GM18867 (cell line): ENCODE results near the gene SKIL.
A peak's percentile ranks its signal among the peaks of the same experiment; 100 is the strongest.

Experiments
- ATAC-seq: cut with Tn5 transposase; IDR thresholded peaks from one replicate; pipeline ENCODE4 v1.9.1; 2021; ENCODE audit warnings: mild to moderate bottlenecking, moderate library complexity; ENCODE audit not compliant: unreplicated experiment

SKIL gene

DNA sequence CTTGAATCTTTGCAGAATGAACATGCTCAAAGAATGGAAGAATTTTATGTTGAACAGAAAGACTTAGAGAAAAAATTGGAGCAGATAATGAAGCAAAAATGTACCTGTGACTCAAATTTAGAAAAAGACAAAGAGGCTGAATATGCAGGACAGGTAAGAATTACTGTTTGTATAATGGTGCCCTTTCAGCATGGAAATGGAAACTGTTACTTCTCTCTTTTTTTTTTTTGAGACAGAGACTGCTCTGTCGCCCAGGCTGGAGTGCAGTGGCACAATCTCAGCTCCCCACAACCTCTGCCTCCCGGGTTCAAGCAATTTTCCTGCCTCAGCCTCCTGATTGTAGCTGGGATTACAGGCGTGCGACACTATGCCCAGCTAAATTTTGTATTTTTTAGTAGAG, 33.6 kb downstream of the SKIL start:
- no peak for ATAC-seq

GRCh38 chr3:170397685-170398084, 40.2 kb downstream of the SKIL start:
- no peak for ATAC-seq

GRCh38 chr3:170405101-170405500, 47.6 kb downstream of the SKIL start:
- ATAC-seq = no peak

DNA sequence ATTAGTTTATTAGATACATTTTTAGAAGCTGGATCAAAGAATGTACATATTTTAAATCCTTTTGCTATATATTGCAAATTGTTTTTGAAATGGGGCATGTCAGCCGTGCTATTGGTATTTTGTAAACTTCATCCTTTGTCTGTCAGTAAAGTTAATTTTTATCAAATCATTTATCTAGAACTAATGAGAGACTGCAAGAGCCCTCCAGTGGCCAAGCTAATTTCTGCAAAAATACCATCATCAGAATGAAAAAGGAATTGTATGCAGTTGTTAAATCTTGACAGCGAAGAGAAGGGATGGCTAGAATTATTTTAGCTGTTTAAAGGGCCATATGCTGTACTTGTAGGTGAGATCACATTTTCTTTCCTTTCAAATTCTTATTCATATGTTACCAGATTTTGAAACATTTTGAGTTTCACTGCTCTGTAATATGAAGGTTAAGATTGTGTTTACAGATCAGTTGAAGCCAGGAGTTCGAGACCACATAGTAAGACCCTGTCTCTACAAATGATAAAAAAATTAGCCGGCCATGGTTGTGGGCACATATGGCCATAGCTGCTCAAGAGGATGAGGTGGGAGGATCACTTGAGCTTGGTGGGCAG, 53.0 kb downstream of the SKIL start:
- ATAC-seq = no peak

GRCh38 chr3:170413291-170413690, 55.8 kb downstream of the SKIL start:
- no peak for ATAC-seq

- no peak for ATAC-seq
Observed at GRCh38 chr3:170414202-170414663, 56.7 kb downstream of the SKIL start.

DNA sequence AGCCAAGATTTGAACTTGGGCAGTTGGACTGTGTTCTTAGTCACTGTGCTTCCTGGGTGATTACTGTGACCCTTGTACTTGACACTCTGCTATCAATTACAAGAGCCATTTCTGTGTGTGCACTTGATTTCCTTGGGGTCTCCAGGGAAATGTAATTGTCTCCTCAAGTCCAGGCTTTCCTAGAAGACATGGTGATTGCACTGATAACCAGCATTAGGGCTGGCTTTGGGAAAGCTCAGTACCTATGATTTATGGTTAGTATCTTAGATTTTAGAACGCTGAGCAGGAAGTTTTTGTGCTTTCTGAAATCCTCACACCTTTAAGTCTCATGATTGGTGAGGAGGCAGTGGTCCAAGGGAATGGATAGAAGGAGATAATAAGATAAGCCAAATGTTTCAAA, 59.6 kb downstream of the SKIL start:
- ATAC-seq = no peak

DNA sequence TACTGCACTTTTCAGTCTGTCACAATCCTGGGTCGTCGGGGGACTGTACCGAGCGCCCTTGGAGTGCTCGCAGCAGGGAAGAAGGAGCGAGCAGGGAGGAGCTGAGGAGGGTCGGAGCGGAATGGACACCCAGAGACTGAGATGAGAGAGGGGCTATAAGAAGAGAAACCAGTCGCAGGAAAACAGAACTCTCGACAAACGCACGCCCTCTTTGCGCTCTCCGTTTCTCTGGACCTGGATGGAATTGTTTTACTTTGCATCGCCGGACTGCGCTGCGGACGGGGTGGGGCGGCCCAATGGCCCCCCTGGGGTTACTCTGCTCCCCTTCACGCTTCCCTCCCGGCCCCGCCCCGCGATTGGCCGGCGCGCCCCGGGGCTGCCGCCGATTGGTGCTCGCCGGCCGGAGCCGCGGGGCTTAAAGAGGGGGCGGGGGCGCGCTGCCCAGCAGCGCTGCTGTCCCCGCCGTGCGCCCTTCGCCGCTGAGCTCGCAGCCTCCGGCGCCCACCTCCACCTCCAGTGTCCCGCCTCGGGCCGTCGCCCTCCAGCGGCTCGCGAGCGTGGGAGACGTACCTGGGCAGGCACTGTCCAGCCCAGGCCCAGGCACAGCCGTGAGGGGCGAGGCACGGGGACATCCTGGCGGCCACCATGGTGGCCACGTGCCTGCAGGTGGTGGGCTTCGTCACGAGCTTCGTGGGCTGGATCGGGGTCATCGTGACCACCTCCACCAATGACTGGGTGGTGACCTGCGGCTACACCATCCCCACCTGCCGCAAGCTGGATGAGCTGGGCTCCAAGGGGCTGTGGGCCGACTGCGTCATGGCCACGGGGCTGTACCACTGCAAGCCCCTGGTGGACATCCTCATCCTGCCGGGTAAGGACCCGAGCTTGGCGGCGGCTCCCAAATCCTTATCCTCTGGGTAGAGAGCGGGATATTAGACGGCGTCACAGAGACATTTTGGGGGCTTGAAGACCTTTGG, 61.2 kb downstream of the SKIL start, which contains the start of gene CLDN11:
Gene CLDN11 (plus strand): TSS at position 447 of the 977 bp plus-strand sequence. CDS start 199 bp downstream, at position 646.
- no peak for ATAC-seq

DNA sequence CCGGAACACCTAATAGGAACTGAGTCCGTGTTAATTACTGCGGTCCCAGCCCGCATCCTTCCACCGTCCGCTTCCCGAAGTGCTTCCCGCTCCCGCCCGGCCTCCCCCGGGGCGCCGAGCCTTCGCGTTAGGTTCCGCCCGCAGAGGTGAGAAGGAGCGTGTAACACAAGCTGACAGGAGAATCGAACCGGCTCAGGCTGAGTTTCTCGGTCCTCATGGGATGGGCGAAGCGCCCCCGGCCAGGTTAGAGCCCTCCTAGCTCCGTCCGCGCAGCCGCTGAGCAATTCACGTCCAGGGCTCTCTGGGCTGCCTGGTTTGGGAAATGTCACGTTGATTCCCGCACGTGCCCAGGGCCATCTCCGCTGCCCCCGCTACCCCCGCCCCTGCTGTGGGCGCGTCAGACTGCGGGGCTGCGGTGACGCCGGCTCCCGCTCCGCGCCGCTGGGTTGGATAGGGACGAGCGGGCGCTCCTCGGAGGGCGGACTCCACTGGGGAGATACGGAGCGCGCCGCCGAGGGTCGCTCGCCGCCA, 62.1 kb downstream of the SKIL start:
- no peak for ATAC-seq

DNA sequence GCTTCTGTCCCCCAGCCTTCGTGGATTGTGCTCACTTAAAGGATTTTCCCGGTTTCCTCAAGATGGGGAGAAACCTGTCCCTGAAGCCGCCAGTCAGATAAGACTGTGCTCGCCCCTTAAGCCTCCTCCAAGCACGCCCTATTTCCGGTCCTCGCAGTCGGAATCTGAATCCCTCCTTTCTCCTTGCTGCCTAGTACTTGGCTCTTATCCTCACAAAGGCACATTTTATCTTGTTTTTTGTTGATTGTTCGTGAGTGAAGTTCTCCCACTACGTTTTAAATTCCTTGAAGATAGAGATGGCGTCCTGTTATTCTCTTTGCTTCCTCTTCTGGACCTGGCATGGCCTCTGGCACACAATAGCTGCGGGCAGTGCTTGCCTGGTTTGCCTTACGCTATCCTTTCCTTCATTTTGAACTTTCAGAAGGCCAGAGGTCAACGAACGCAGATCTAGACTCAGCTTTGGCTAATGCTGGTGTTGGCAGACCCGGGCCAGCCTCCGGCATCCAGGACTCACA, 62.8 kb downstream of the SKIL start:
- no peak for ATAC-seq

DNA sequence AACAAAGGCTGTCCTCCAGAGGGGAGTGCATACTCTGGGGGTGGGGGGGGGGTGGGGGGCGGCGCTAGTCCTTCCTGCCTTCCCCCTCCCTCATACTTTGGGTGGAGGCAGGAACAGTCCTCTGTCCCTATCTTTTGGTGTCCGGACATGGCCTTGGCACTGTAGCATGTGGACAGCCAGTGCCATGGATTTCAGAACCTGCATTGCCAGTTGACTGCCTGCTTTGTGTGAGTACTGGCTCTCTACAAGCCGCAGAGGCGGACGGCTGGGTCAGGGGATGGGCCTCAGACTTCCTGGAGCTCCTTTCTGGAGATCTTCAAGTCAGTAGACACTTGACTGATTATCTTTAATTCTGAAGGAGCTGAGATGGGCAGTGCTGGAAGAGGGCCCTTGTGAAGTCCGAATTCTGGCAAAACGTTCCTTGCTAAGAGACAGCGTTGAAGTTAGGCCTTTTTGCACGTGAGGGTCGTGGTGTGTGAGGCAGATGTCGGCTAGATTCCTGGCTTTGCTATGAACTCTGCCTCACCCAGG, 63.7 kb downstream of the SKIL start:
- ATAC-seq = no peak

GRCh38 chr3:170421758-170422157, 64.2 kb downstream of the SKIL start:
- no peak for ATAC-seq

GRCh38 chr3:170423001-170423615, 65.6 kb downstream of the SKIL start:
- no peak for ATAC-seq

- ATAC-seq = no peak
Observed at GRCh38 chr3:170424879-170425278, 67.4 kb downstream of the SKIL start.

DNA sequence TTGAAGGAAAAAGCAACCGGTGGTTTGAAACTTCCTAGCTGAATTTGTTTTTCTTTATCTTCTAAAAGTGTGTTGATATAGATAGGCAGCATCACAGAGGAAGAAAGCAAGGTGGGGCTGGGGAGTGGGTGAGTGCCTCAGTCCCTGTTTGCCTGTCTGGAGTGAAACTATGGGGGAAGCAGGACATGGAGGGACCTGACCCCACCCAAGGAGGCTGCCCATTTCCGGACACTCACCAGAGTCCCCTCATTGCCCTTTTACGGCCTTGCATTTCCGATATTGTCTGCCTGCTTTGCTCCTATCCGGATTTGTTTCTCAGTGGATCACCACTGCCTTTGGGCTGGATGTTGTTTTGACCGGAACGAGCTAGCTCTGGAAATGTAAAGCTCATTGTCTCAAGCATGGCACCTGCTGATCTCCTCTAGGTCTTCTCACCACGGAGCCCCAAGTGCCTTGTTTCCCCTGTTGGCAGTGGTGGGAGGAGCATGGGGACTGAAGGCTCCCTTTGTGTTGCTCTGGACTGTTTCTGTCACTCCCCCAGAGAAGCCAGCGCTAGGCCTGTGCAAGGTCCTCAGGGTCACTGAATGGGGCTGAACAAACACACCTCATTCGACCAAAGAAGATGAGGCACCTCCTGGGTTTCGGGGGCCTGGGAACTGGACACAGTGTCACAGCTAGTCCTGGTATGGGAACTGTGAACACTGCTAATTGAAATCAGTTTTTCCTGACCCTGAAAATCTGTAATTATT, 68.2 kb downstream of the SKIL start:
- ATAC-seq = no peak

GRCh38 chr3:170426240-170426797, 68.8 kb downstream of the SKIL start:
- no peak for ATAC-seq

DNA sequence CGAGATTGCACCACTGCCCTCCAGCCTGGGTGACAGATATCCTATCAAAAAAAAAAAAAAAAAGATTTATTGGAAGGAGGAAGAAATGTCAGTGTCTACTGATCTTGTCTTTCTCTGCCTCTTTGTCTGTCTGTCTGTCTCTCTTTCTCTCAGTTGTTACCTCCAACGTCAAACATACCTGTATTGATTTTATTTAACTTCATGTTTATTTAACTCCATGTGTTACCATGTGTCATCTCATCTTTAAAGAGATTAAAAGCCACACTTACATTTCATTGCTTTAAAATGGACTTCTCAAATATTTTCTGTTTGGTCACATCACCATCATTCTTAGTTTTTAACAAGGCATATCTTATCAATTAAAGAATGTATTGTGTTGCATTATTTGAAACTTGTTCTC, 70.6 kb downstream of the SKIL start:
- ATAC-seq = no peak

GRCh38 chr3:170429050-170429449, 71.5 kb downstream of the SKIL start:
- peak; percentile 61 for ATAC-seq

GRCh38 chr3:170431054-170431453, 73.5 kb downstream of the SKIL start:
- no peak for ATAC-seq

- no peak for ATAC-seq
Observed at GRCh38 chr3:170432416-170432815, 74.9 kb downstream of the SKIL start.
